BJ (cell line): Measurements from ENCODE around the gene DCP2. TPM values are rescaled to one million over a fixed set of nuclear protein-coding genes. Genes with fewer than 3 reads are reported as not detected.

Experiments used
- CTCF ChIA-PET: fragments of 350-600 bp; formaldehyde crosslinking; extraction: SDS; loops from one replicate; lab custom pipeline; 2021; ENCODE audit warnings: antibody characterized with exemption, inconsistent platforms; lab: Yijun Ruan, JAX
- POLR2A ChIA-PET: fragments of 300-600 bp; sonication (Branson Sonifier 250); formaldehyde crosslinking; extraction: SDS; loops from one replicate; lab custom pipeline; 2021; ENCODE audit warnings: antibody characterized with exemption; lab: Charles Lee
- DNase-seq: peaks from one replicate; pipeline ENCODE4 v3.0.0-alpha.2; 2011; ENCODE audit warnings: low read depth
- H3K27me3 ChIP-seq: 2 replicates; pipeline ENCODE4 v1.6.0; 2011; ENCODE audit warnings: low read length; ENCODE audit not compliant: control insufficient read depth, insufficient read depth
- H3K36me3 ChIP-seq: 2 replicates; pipeline ENCODE4 v1.5.1; 2011; ENCODE audit warnings: low read length; ENCODE audit not compliant: control insufficient read depth, insufficient read depth
- H3K4me3 ChIP-seq: 2 replicates; pipeline ENCODE4 v1.5.1; 2011; ENCODE audit warnings: low read depth, mild to moderate bottlenecking, control low read depth, low read length
- CTCF ChIP-seq: IDR thresholded peaks from 2 replicates; pipeline ENCODE4 v1.5.1; 2011; ENCODE audit warnings: low read depth, mild to moderate bottlenecking, control low read depth, inconsistent platforms, low read length, moderate library complexity; ENCODE audit not compliant: insufficient read depth
- polyA plus RNA-seq: library from polyadenylated mRNA; depleted of rRNA; stranded (reverse); fragments of >200 nt; gene quantifications from 2 replicates; pipeline ENCODE4 v1.2.3, GENCODE V29; 2011

Gene DCP2
- polyA plus RNA-seq, 1 experiment: 6.4 TPM

- H3K27me3 ChIP-seq: no peaks in the 10 kb centered on the region; the same call in 1 of the 2 replicates
- CTCF ChIA-PET: no interaction called here
- DNase-seq: no peak
Measured at GRCh38 chr5:112948458-112948857, 28.1 kb upstream of the DCP2 start.

DNA sequence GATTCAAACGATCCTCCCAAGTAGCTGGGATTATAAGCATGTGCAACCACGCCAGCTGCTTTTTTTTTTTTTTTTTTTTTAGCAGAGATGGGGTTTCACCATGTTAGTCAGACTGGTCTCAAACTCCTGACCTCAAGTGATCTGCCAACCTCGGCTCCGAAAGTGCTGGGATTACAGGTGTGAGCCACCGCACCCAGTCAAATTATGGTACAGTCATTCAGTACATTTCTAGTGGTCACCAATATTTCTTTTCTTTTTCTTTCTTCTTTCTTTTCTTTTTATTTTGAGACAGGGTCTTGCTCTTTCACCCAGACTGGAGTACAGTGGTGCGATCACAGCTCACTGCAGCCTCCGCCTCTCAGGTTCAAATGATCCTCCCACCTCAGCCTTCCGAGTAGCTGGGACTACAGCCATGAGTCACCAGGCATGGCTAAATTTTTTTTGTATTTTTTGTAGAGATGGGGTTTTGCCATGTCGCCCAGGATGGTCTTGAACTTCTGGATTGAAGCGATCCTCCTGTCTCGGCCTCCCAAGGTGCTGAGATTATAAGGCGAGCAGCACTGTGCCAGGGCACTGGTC lies 25.4 kb upstream of the DCP2 start:
- no peak for TF ChIP-seq CTCF
- ChIA-PET POLR2A (no interaction called here), CTCF (no interaction called here)
- Histone ChIP-seq H3K4me3 (no peak overlapping the region), H3K36me3 (no peaks in the 10 kb centered on the region), H3K27me3 (peaks cover 2% of the 10 kb centered on the region)
- no peak for DNase-seq

More at GRCh38 chr5:112948458-112948857, 28.1 kb upstream of the DCP2 start:
- POLR2A ChIA-PET: no interaction called here
- Histone ChIP-seq H3K36me3 (no peaks in the 10 kb centered on the region), H3K4me3 (no peak overlapping the region)
- no peak for TF ChIP-seq CTCF

GRCh38 chr5:112956606-112957005 lies 20.0 kb upstream of the DCP2 start:
- Histone ChIP-seq H3K27me3 (peaks cover 2% of the 10 kb centered on the region; the same call in 1 of the 2 replicates), H3K4me3 (no peak overlapping the region), H3K36me3 (no peaks in the 10 kb centered on the region)
- no peak for TF ChIP-seq CTCF
- no peak for DNase-seq
- POLR2A ChIA-PET: no interaction called here
- CTCF ChIA-PET: no interaction called here

- Histone ChIP-seq H3K27me3 (peaks cover 2% of the 10 kb centered on the region; the same call in 1 of the 2 replicates), H3K36me3 (no peaks in the 10 kb centered on the region), H3K4me3 (no peak overlapping the region)
- ChIA-PET CTCF (no interaction called here), POLR2A (no interaction called here)
- DNase-seq: no peak
- TF ChIP-seq CTCF: no peak
Measured at GRCh38 chr5:112957036-112957808, 19.4 kb upstream of the DCP2 start.
